DND-41 (cell line): Measurements from ENCODE around the gene HUS1B.

Experiments used
- ATAC-seq: fragments of 200-7000 bp; cut with Tn5 transposase; 3 replicates; pipeline ENCODE4 v1.9.1; 2021; ENCODE audit warnings: low read depth; ENCODE audit not compliant: insufficient read depth
- DNase-seq: peaks from one replicate; pipeline ENCODE4 v3.0.0-alpha.2; 2020
- H2AFZ ChIP-seq: 2 replicates; pipeline ENCODE4 v1.6.0; 2012; ENCODE audit warnings: low read depth, low read length
- H3K27ac ChIP-seq: 2 replicates; pipeline ENCODE4 v1.5.1; 2012; ENCODE audit warnings: low read length, inconsistent platforms
- H3K27me3 ChIP-seq: fragments of 200-600 bp; sonication (generic); 2 replicates; pipeline ENCODE4 v1.6.0; 2012; ENCODE audit warnings: low read length, mild to moderate bottlenecking, inconsistent platforms; ENCODE audit not compliant: insufficient read depth, poor library complexity
- H3K36me3 ChIP-seq: 2 replicates; pipeline ENCODE4 v1.5.1; 2012; ENCODE audit warnings: low read length, inconsistent platforms; ENCODE audit not compliant: insufficient read depth
- H3K4me1 ChIP-seq: 2 replicates; pipeline ENCODE4 v1.5.1; 2012; ENCODE audit warnings: mild to moderate bottlenecking, low read length; ENCODE audit not compliant: insufficient read depth
- H3K4me2 ChIP-seq: 2 replicates; pipeline ENCODE4 v1.6.0; 2012; ENCODE audit warnings: mild to moderate bottlenecking, moderate library complexity, low read length, inconsistent platforms; ENCODE audit not compliant: insufficient read depth
- H3K4me3 ChIP-seq, 2 experiments: fragments of 200-600 bp in 1 of 2; shearing (Covaris generic) in 1 of 2; 2 replicates each; pipeline ENCODE4 v1.5.1; 2012 to 2016; ENCODE audit warnings: inconsistent platforms in 2 of 2, low read length in 2 of 2, mild to moderate bottlenecking in 2 of 2, low read depth in 1 of 2, moderate library complexity in 1 of 2
- H3K79me2 ChIP-seq: 2 replicates; pipeline ENCODE4 v1.6.0; 2012; ENCODE audit warnings: low read length, inconsistent platforms; ENCODE audit not compliant: insufficient read depth
- H3K9ac ChIP-seq: 2 replicates; pipeline ENCODE4 v1.6.0; 2012; ENCODE audit warnings: low read depth, mild to moderate bottlenecking, inconsistent platforms, low read length, moderate library complexity
- H3K9me3 ChIP-seq: 2 replicates; pipeline ENCODE4 v1.5.1; 2012; ENCODE audit warnings: low read length, moderate library complexity, mild to moderate bottlenecking, inconsistent platforms; ENCODE audit not compliant: insufficient read depth, severe bottlenecking
- H4K20me1 ChIP-seq: 2 replicates; pipeline ENCODE4 v1.6.0; 2012; ENCODE audit warnings: low read length; ENCODE audit not compliant: insufficient read depth
- CTCF ChIP-seq: IDR thresholded peaks from 2 replicates; pipeline ENCODE4 v1.5.1; 2012; ENCODE audit warnings: borderline replicate concordance, low read length, moderate library complexity, mild to moderate bottlenecking; ENCODE audit not compliant: poor library complexity, severe bottlenecking; ENCODE audit errors: extremely low read depth
- EZH2 ChIP-seq: IDR thresholded peaks from 3 replicates; pipeline ENCODE4 v1.6.1; 2012; ENCODE audit warnings: borderline replicate concordance, low read depth, mild to moderate bottlenecking, moderate library complexity, low read length, inconsistent platforms; ENCODE audit not compliant: severe bottlenecking

HUS1B gene

GRCh38 chr6:704046-704445 lies 47.1 kb upstream of the HUS1B start:
- no peaks in the 10 kb centered on the region for H3K9me3 ChIP-seq
- no peak overlapping the region for H3K9ac ChIP-seq
- H3K27me3 ChIP-seq: no peaks in the 10 kb centered on the region
- no peak overlapping the region for H3K4me3 ChIP-seq
- no peak for TF ChIP-seq CTCF
- TF ChIP-seq EZH2: no peak
- DNase-seq: no peak
- H3K36me3 ChIP-seq: no peaks in the 10 kb centered on the region
- no peak for ATAC-seq
- H3K27ac ChIP-seq: no peak overlapping the region
- no peaks in the 10 kb centered on the region for H3K79me2 ChIP-seq
- H3K4me1 ChIP-seq: no peaks in the 10 kb centered on the region
- no peak overlapping the region for H3K4me2 ChIP-seq
- H4K20me1 ChIP-seq: no peaks in the 10 kb centered on the region
- no peak overlapping the region for H2AFZ ChIP-seq

DNA sequence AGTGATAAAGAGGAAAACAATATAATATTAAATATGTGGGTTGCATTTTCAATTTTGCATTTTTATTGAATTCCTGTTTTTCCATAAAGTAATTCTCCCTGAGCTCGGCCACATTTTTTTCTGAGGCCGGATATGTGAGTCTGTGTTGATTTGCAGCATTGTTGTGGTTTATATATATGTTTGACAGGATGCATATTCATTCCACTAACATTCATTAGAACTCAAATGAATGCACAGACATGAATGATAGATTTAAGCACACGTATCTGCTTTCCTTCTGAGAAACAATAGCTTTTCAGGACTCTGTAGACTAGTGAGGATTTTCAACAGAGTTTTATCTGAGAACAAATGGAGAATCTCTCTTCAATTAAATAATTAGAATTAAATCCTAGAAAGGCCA lies 46.7 kb upstream of the HUS1B start:
- DNase-seq (no peak), ATAC-seq (no peak)
- no peaks in the 10 kb centered on the region for H3K27me3 ChIP-seq
- no peak overlapping the region for H3K4me2 ChIP-seq
- H2AFZ ChIP-seq: no peak overlapping the region
- H3K4me1 ChIP-seq: no peaks in the 10 kb centered on the region
- H3K79me2 ChIP-seq: no peaks in the 10 kb centered on the region
- no peak for TF ChIP-seq EZH2
- no peak for TF ChIP-seq CTCF
- H3K9me3 ChIP-seq: no peaks in the 10 kb centered on the region
- no peaks in the 10 kb centered on the region for H3K36me3 ChIP-seq
- no peaks in the 10 kb centered on the region for H4K20me1 ChIP-seq
- H3K4me3 ChIP-seq: no peak overlapping the region
- no peak overlapping the region for H3K9ac ChIP-seq
- no peak overlapping the region for H3K27ac ChIP-seq

DNA sequence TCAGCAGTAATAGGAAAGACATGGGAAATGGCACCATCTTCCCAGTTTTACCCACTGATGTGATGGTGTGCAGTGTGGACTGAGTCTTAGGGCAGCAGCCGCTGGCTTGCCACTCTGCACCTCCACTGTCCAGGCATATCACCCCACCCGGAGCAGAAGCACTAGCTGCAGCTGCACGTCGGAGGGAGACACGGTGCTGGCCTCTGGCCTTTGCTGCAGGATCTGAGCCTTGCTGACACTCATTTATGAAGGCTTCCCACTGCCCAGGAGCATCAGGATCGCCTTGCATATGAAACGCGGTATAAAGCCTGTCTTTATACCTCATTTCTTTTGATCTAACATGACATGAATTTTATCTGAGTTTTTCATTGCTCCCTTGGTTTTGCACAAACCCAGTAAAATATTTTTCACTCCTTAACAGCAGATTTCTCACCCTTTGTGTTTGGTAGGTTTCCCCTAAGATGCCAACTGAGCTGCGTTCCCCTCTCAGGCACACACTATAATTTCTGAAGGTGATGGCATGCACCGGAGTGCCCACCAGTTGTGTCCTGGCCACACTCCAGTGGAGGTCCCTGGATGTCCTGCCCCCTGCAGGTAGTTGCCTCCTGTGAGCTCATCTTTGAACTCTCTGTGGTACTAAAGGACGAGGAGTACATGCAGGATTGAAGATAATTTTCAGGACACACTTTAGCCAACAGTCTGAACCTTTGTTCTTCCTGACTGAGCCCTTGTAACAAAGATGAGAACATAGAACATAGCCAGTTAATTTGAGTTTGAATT lies 45.0 kb upstream of the HUS1B start:
- DNase-seq (no peak), ATAC-seq (no peak)
- Histone ChIP-seq H3K4me1 (no peaks in the 10 kb centered on the region), H3K9ac (no peak overlapping the region), H3K4me3 (no peak overlapping the region), H3K36me3 (no peaks in the 10 kb centered on the region), H4K20me1 (no peaks in the 10 kb centered on the region), H3K27ac (no peak overlapping the region), H3K27me3 (no peaks in the 10 kb centered on the region), H3K4me2 (no peak overlapping the region), H3K79me2 (no peaks in the 10 kb centered on the region), H2AFZ (no peak overlapping the region), H3K9me3 (no peaks in the 10 kb centered on the region)
- no peak for TF ChIP-seq EZH2
- TF ChIP-seq CTCF: peak; percentile 32

GRCh38 chr6:701215-701614 lies 44.3 kb upstream of the HUS1B start:
- H3K36me3 ChIP-seq: no peaks in the 10 kb centered on the region
- no peak overlapping the region for H3K9ac ChIP-seq
- H3K27ac ChIP-seq: no peak overlapping the region
- H3K4me1 ChIP-seq: no peaks in the 10 kb centered on the region
- H3K9me3 ChIP-seq: no peaks in the 10 kb centered on the region
- TF ChIP-seq CTCF (no peak), EZH2 (no peak)
- H2AFZ ChIP-seq: no peak overlapping the region
- DNase-seq: no peak
- no peak overlapping the region for H3K4me3 ChIP-seq
- no peak for ATAC-seq
- no peaks in the 10 kb centered on the region for H3K27me3 ChIP-seq
- H4K20me1 ChIP-seq: no peaks in the 10 kb centered on the region
- no peak overlapping the region for H3K4me2 ChIP-seq
- H3K79me2 ChIP-seq: no peaks in the 10 kb centered on the region
